ENCODE data around the gene IL1A. TPM values are rescaled to one million over a fixed set of nuclear protein-coding genes. Genes with fewer than 3 reads are reported as not detected.
A peak's percentile ranks its signal among the peaks of the same experiment; 100 is the strongest.

The IL1A gene
- total and polyA plus RNA-seq, 9 of the 15 experiments (the other 6 are each of a cell fraction or from before 2014, with no cell fraction given): 0.03 to 0.27 (median 0.14) TPM; not detected in 2

- ATAC-seq: no peak
- Histone ChIP-seq H3K79me2 (ENCODE audit: control insufficient read depth, insufficient read depth, low read length) (no peaks in the 10 kb centered on the region), H4K20me1 (replicated peaks; ENCODE audit: control insufficient read depth, insufficient read depth, low read length) (no peaks in the 10 kb centered on the region), H3K4me2 (ENCODE audit: insufficient read depth, low read length) (peak overlapping the region; percentile 71; the same call in 1 of the 2 replicates), H3K27me3 (ENCODE audit: control insufficient read depth in 2 of 2, insufficient read depth in 2 of 2, low read length in 2 of 2) (no peaks in the 10 kb centered on the region), H3K9ac (ENCODE audit: insufficient read depth in 1 of 2, low read depth in 2 of 2, low read length in 2 of 2) (no peak overlapping the region), H3K27ac (ENCODE audit: extremely low read depth, low read depth, low read length) (no peak overlapping the region), H3K36me3 (ENCODE audit: control insufficient read depth, insufficient read depth, low read length) (no peaks in the 10 kb centered on the region), H3K4me3 (no peak overlapping the region), H3K9me3 (replicated peaks; ENCODE audit: control insufficient read depth, insufficient read depth, low read depth, low read length) (no peaks in the 10 kb centered on the region), H2AFZ (ENCODE audit: low read depth, low read length) (peak overlapping the region; percentile 43), H3K9me1 (ENCODE audit: control insufficient read depth, insufficient read depth, low read length) (no peaks in the 10 kb centered on the region), H3K4me1 (replicated peaks in 1 of 2; ENCODE audit: control insufficient read depth in 2 of 2, insufficient read depth in 2 of 2, low read length in 2 of 2) (peaks cover 0 to 29% of the 10 kb centered on the region in 2 experiments; a peak in 3 of 5 replicates)
- 48% methylated on average over 2 of the region's 2 CpGs for WGBS (ENCODE audit: insufficient coverage, low coverage, missing lambda C conversion rate)
- ChIA-PET CTCF (ENCODE audit: low intra/inter-chr PET ratio) (no interaction called here), POLR2A (interaction anchor here (1.2 kb wide), 1 partner anchor 13 kb away, joined by 3 read pairs; no protein-coding TSS in a partner anchor)
- no TSS peak for BruUV-seq (replicated peaks)
- TF ChIP-seq ZNF224 (CRISPR knock-in tag; IDR thresholded peaks at IDR 0.05) (no peak), ZNF174 (CRISPR knock-in tag; IDR thresholded peaks at IDR 0.05) (no peak), E2F3 (CRISPR knock-in tag; IDR thresholded peaks at IDR 0.05) (no peak), DPF2 (IDR thresholded peaks at IDR 0.05) (no peak), STAT5B (CRISPR knock-in tag; IDR thresholded peaks at IDR 0.05) (no peak), ZBTB26 (CRISPR knock-in tag; IDR thresholded peaks at IDR 0.05) (no peak), ARNT (IDR thresholded peaks at IDR 0.05) (no peak), ZNF146 (CRISPR knock-in tag; IDR thresholded peaks at IDR 0.05; ENCODE audit: unreplicated experiment) (no peak), TEAD4 (IDR thresholded peaks at IDR 0.05; ENCODE audit: low read length) (no peak), TEAD4 (CRISPR knock-in tag; IDR thresholded peaks at IDR 0.05; ENCODE audit: borderline replicate concordance) (no peak), KHSRP (IDR thresholded peaks at IDR 0.05) (no peak), POU5F1 (IDR thresholded peaks at IDR 0.05; ENCODE audit: borderline replicate concordance, low read depth, low read length, partially characterized antibody) (no peak), SLC30A9 (CRISPR knock-in tag; IDR thresholded peaks at IDR 0.05) (no peak), SP1 (CRISPR knock-in tag; IDR thresholded peaks at IDR 0.05) (no peak), HLTF (IDR thresholded peaks at IDR 0.05) (no peak), FOS (IDR thresholded peaks at IDR 0.05; ENCODE audit: extremely low read depth, insufficient read length) (no peak), ZKSCAN1 (IDR thresholded peaks at IDR 0.05; ENCODE audit: low read depth, low read length) (no peak), ZNF263 (CRISPR knock-in tag; IDR thresholded peaks at IDR 0.05; ENCODE audit: borderline replicate concordance) (no peak), SIX5 (IDR thresholded peaks at IDR 0.05; ENCODE audit: borderline replicate concordance in 1 of 2, insufficient read depth in 1 of 2, low read depth in 1 of 2, low read length in 2 of 2) (no peak), TRIM28 (IDR thresholded peaks at IDR 0.05) (no peak)
- in situ Hi-C loops (cut with MboI): no loop called here
- no peak for DNase-seq (ENCODE audit: extremely low read depth in 1 of 4, low spot score in 3 of 4)
- no peak for FAIRE-seq
- intact Hi-C loops (cut with micrococcal nuclease): no loop called here
These were observed 30.0 kb upstream of the IL1A start for GRCh38 chr2:112814278-112814677.

All from K562 (cell line).